ENCODE measurements around the gene VAV1.

- TF ChIP-seq, protein P1, sequence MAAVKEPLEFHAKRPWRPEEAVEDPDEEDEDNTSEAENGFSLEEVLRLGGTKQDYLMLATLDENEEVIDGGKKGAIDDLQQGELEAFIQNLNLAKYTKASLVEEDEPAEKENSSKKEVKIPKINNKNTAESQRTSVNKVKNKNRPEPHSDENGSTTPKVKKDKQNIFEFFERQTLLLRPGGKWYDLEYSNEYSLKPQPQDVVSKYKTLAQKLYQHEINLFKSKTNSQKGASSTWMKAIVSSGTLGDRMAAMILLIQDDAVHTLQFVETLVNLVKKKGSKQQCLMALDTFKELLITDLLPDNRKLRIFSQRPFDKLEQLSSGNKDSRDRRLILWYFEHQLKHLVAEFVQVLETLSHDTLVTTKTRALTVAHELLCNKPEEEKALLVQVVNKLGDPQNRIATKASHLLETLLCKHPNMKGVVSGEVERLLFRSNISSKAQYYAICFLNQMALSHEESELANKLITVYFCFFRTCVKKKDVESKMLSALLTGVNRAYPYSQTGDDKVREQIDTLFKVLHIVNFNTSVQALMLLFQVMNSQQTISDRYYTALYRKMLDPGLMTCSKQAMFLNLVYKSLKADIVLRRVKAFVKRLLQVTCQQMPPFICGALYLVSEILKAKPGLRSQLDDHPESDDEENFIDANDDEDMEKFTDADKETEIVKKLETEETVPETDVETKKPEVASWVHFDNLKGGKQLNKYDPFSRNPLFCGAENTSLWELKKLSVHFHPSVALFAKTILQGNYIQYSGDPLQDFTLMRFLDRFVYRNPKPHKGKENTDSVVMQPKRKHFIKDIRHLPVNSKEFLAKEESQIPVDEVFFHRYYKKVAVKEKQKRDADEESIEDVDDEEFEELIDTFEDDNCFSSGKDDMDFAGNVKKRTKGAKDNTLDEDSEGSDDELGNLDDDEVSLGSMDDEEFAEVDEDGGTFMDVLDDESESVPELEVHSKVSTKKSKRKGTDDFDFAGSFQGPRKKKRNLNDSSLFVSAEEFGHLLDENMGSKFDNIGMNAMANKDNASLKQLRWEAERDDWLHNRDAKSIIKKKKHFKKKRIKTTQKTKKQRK (IDR thresholded peaks at IDR 0.05; ENCODE audit: borderline replicate concordance, low read depth, low read length): no peak
- TF ChIP-seq, protein P2, sequence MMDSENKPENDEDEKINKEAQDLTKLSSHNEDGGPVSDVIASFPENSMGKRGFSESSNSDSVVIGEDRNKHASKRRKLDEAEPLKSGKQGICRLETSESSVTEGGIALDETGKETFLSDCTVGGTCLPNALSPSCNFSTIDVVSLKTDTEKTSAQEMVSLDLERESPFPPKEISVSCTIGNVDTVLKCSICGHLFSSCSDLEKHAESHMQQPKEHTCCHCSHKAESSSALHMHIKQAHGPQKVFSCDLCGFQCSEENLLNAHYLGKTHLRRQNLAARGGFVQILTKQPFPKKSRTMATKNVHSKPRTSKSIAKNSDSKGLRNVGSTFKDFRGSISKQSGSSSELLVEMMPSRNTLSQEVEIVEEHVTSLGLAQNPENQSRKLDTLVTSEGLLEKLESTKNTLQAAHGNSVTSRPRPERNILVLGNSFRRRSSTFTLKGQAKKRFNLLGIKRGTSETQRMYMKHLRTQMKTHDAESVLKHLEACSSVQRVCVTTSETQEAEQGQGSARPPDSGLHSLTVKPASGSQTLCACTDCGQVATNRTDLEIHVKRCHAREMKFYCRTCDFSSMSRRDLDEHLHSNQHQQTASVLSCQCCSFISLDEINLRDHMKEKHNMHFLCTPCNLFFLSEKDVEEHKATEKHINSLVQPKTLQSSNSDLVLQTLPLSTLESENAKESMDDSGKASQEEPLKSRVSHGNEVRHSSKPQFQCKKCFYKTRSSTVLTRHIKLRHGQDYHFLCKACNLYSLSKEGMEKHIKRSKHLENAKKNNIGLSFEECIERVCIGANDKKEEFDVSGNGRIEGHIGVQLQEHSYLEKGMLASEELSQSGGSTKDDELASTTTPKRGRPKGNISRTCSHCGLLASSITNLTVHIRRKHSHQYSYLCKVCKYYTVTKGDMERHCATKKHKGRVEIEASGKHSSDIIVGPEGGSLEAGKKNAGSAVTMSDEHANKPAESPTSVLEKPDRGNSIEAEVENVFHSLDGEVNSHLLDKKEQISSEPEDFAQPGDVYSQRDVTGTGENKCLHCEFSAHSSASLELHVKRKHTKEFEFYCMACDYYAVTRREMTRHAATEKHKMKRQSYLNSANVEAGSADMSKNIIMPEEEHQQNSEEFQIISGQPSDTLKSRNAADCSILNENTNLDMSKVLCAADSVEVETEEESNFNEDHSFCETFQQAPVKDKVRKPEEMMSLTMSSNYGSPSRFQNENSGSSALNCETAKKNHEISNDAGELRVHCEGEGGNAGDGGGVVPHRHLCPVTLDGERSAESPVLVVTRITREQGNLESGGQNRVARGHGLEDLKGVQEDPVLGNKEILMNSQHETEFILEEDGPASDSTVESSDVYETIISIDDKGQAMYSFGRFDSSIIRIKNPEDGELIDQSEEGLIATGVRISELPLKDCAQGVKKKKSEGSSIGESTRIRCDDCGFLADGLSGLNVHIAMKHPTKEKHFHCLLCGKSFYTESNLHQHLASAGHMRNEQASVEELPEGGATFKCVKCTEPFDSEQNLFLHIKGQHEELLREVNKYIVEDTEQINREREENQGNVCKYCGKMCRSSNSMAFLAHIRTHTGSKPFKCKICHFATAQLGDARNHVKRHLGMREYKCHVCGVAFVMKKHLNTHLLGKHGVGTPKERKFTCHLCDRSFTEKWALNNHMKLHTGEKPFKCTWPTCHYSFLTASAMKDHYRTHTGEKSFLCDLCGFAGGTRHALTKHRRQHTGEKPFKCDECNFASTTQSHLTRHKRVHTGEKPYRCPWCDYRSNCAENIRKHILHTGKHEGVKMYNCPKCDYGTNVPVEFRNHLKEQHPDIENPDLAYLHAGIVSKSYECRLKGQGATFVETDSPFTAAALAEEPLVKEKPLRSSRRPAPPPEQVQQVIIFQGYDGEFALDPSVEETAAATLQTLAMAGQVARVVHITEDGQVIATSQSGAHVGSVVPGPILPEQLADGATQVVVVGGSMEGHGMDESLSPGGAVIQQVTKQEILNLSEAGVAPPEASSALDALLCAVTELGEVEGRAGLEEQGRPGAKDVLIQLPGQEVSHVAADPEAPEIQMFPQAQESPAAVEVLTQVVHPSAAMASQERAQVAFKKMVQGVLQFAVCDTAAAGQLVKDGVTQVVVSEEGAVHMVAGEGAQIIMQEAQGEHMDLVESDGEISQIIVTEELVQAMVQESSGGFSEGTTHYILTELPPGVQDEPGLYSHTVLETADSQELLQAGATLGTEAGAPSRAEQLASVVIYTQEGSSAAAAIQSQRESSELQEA (IDR thresholded peaks at IDR 0.05; ENCODE audit: low read depth): no peak
- no peak for TF ChIP-seq EHMT2 (IDR thresholded peaks at IDR 0.05)
- TF ChIP-seq ESRRA (IDR thresholded peaks at IDR 0.05; ENCODE audit: borderline replicate concordance, low read depth): no peak
- TF ChIP-seq SMAD1 (IDR thresholded peaks at IDR 0.05; ENCODE audit: low read depth, low read length, partially characterized antibody): no peak
- TF ChIP-seq MYC (IDR thresholded peaks at IDR 0.05; ENCODE audit: low read depth, low read length): no peak
- no peak for TF ChIP-seq MYC (CRISPR knock-in tag; IDR thresholded peaks at IDR 0.05; ENCODE audit: borderline replicate concordance, low read depth)
- TF ChIP-seq, protein P3, sequence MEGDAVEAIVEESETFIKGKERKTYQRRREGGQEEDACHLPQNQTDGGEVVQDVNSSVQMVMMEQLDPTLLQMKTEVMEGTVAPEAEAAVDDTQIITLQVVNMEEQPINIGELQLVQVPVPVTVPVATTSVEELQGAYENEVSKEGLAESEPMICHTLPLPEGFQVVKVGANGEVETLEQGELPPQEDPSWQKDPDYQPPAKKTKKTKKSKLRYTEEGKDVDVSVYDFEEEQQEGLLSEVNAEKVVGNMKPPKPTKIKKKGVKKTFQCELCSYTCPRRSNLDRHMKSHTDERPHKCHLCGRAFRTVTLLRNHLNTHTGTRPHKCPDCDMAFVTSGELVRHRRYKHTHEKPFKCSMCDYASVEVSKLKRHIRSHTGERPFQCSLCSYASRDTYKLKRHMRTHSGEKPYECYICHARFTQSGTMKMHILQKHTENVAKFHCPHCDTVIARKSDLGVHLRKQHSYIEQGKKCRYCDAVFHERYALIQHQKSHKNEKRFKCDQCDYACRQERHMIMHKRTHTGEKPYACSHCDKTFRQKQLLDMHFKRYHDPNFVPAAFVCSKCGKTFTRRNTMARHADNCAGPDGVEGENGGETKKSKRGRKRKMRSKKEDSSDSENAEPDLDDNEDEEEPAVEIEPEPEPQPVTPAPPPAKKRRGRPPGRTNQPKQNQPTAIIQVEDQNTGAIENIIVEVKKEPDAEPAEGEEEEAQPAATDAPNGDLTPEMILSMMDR (IDR thresholded peaks at IDR 0.05 in 2 of 3, conservative IDR thresholded peaks at IDR 0.05 in 1 of 3; ENCODE audit: insufficient read depth in 2 of 3, low read depth in 1 of 3, low read length in 3 of 3): no peak
- no peak for TF ChIP-seq CEBPB (tag; IDR thresholded peaks at IDR 0.05)
- TF ChIP-seq PTBP1 (IDR thresholded peaks at IDR 0.05; ENCODE audit: low read depth, low read length): no peak
- TF ChIP-seq JUN (IDR thresholded peaks at IDR 0.05; ENCODE audit: borderline replicate concordance, low read depth, low read length): no peak
- TF ChIP-seq JUN (CRISPR knock-in tag; IDR thresholded peaks at IDR 0.05; ENCODE audit: borderline replicate concordance): no peak
Measured at GRCh38 chr19:6751189-6751588, 21.3 kb upstream of the VAV1 start.

Measured in K562 (cell line).